Measurements from ENCODE around the gene ZNF300.

DNA sequence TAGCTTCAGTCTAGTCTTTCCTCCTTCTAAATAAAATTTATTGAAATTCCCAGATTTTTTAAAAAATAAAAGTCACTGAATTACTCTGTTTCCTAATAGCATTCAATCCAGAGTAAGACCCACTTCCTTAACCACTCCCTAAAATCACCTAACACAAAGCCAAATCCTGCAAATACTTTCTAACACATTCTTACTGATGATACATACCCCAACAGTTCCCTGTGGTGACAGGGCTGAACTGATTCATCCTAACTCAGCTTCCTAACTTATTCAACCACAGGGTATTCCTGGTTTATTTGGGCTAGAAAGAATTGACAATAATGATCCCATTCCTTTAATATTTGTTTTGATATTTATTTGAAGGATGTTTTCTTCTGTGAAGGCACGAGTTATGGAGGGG is 40.7 kb upstream of the ZNF300 start:
- TF ChIP-seq, protein P1, sequence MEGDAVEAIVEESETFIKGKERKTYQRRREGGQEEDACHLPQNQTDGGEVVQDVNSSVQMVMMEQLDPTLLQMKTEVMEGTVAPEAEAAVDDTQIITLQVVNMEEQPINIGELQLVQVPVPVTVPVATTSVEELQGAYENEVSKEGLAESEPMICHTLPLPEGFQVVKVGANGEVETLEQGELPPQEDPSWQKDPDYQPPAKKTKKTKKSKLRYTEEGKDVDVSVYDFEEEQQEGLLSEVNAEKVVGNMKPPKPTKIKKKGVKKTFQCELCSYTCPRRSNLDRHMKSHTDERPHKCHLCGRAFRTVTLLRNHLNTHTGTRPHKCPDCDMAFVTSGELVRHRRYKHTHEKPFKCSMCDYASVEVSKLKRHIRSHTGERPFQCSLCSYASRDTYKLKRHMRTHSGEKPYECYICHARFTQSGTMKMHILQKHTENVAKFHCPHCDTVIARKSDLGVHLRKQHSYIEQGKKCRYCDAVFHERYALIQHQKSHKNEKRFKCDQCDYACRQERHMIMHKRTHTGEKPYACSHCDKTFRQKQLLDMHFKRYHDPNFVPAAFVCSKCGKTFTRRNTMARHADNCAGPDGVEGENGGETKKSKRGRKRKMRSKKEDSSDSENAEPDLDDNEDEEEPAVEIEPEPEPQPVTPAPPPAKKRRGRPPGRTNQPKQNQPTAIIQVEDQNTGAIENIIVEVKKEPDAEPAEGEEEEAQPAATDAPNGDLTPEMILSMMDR (IDR thresholded peaks at IDR 0.05) = no peak
- TF ChIP-seq POLR2A (IDR thresholded peaks at IDR 0.05) = no peak

All from transverse colon (tissue), 3 donors.